COLO668 (cell line): ENCODE data around the gene KCNIP4.

ENCODE experiments used
- DNase-seq: peaks from one replicate; lab custom pipeline; 2025; ENCODE audit not compliant: unreplicated experiment; lab: John Stamatoyannopoulos, UW

Gene KCNIP4

GRCh38 chr4:20997886-20998285, 950.7 kb downstream of the KCNIP4 start:
- DNase-seq = no peak

GRCh38 chr4:20995610-20996009, 953.0 kb downstream of the KCNIP4 start:
- DNase-seq = no peak

- DNase-seq = no peak
These were observed 953.6 kb downstream of the KCNIP4 start for GRCh38 chr4:20995015-20995414.

GRCh38 chr4:20992002-20992401, 956.6 kb downstream of the KCNIP4 start:
- no peak for DNase-seq

- no peak for DNase-seq
These were observed 961.4 kb downstream of the KCNIP4 start for GRCh38 chr4:20987191-20987590.

- peak; percentile 22 for DNase-seq
These were observed 964.1 kb downstream of the KCNIP4 start for GRCh38 chr4:20984576-20984836.

- DNase-seq = peak; percentile 68
These were observed 964.6 kb downstream of the KCNIP4 start for GRCh38 chr4:20983763-20984575.

GRCh38 chr4:20982544-20982943, 966.0 kb downstream of the KCNIP4 start:
- DNase-seq = no peak

- DNase-seq = no peak
These were observed 988.3 kb downstream of the KCNIP4 start for GRCh38 chr4:20960291-20960690.

GRCh38 chr4:20954541-20954940, 994.0 kb downstream of the KCNIP4 start:
- DNase-seq = no peak

GRCh38 chr4:20944961-20945360, 1003.6 kb downstream of the KCNIP4 start:
- no peak for DNase-seq

GRCh38 chr4:20944451-20944850, 1004.1 kb downstream of the KCNIP4 start:
- DNase-seq = no peak

GRCh38 chr4:20938204-20938603, 1010.4 kb downstream of the KCNIP4 start:
- no peak for DNase-seq

- DNase-seq = no peak
These were observed 1022.0 kb downstream of the KCNIP4 start for GRCh38 chr4:20926529-20926928.

GRCh38 chr4:20925176-20925575, 1023.4 kb downstream of the KCNIP4 start:
- no peak for DNase-seq

- DNase-seq = no peak
These were observed 1025.6 kb downstream of the KCNIP4 start for GRCh38 chr4:20922962-20923361.

GRCh38 chr4:20916106-20916505, 1032.5 kb downstream of the KCNIP4 start:
- DNase-seq = no peak

- DNase-seq = no peak
These were observed 1043.6 kb downstream of the KCNIP4 start for GRCh38 chr4:20904966-20905365.

GRCh38 chr4:20901851-20902250, 1046.7 kb downstream of the KCNIP4 start:
- DNase-seq = no peak

GRCh38 chr4:20899591-20899990, 1049.0 kb downstream of the KCNIP4 start:
- no peak for DNase-seq

- no peak for DNase-seq
These were observed 1052.6 kb downstream of the KCNIP4 start for GRCh38 chr4:20895988-20896387.

- DNase-seq = no peak
These were observed 1053.4 kb downstream of the KCNIP4 start for GRCh38 chr4:20895208-20895607.

GRCh38 chr4:20890761-20891160, 1057.8 kb downstream of the KCNIP4 start:
- no peak for DNase-seq
